HG02759 (cell line): Measurements from ENCODE around the gene PCMTD2.

Experiments used
- ATAC-seq: cut with Tn5 transposase; IDR thresholded peaks from one replicate; pipeline ENCODE4 v1.9.1; 2021; ENCODE audit warnings: mild to moderate bottlenecking, moderate library complexity; ENCODE audit not compliant: unreplicated experiment

PCMTD2 gene

GRCh38 chr20:64254571-64255360 lies 782 bp upstream of the PCMTD2 start:
- no peak for ATAC-seq

- ATAC-seq = no peak
Observed at GRCh38 chr20:64256282-64256935, 861 bp downstream of the PCMTD2 start.

- no peak for ATAC-seq
Observed at GRCh38 chr20:64257107-64257757, 1.7 kb downstream of the PCMTD2 start.

GRCh38 chr20:64258071-64258823 lies 2.7 kb downstream of the PCMTD2 start:
- no peak for ATAC-seq

GRCh38 chr20:64260239-64260638 lies 4.7 kb downstream of the PCMTD2 start:
- no peak for ATAC-seq

GRCh38 chr20:64261138-64261537 lies 5.6 kb downstream of the PCMTD2 start:
- ATAC-seq = no peak

GRCh38 chr20:64264091-64264490 lies 8.5 kb downstream of the PCMTD2 start:
- ATAC-seq = no peak

GRCh38 chr20:64265201-64265600 lies 9.7 kb downstream of the PCMTD2 start:
- ATAC-seq = no peak

GRCh38 chr20:64266988-64267387 lies 11.4 kb downstream of the PCMTD2 start:
- no peak for ATAC-seq

GRCh38 chr20:64268174-64268573 lies 12.6 kb downstream of the PCMTD2 start:
- no peak for ATAC-seq

GRCh38 chr20:64269604-64270411 lies 14.3 kb downstream of the PCMTD2 start:
- no peak for ATAC-seq

GRCh38 chr20:64271636-64272035 lies 16.1 kb downstream of the PCMTD2 start:
- no peak for ATAC-seq

GRCh38 chr20:64273109-64273508 lies 17.6 kb downstream of the PCMTD2 start:
- no peak for ATAC-seq

- ATAC-seq = no peak
Observed at GRCh38 chr20:64276817-64277216, 21.3 kb downstream of the PCMTD2 start.

- ATAC-seq = no peak
Observed at GRCh38 chr20:64277571-64278316, 22.2 kb downstream of the PCMTD2 start.

- no peak for ATAC-seq
Observed at GRCh38 chr20:64278317-64278681, 22.8 kb downstream of the PCMTD2 start.

- no peak for ATAC-seq
Observed at GRCh38 chr20:64279826-64280459, 24.4 kb downstream of the PCMTD2 start.

GRCh38 chr20:64280460-64280843 lies 24.9 kb downstream of the PCMTD2 start:
- no peak for ATAC-seq

- no peak for ATAC-seq
Observed at GRCh38 chr20:64283646-64284045, 28.1 kb downstream of the PCMTD2 start.
